ENCODE data around the gene WDR46. TPM values are rescaled to one million over a fixed set of nuclear protein-coding genes. Genes with fewer than 3 reads are reported as not detected.

WDR46 gene
- total and polyA plus RNA-seq, 12 donors, result 11.0 to 40.6 (median 17.8) TPM

DNA sequence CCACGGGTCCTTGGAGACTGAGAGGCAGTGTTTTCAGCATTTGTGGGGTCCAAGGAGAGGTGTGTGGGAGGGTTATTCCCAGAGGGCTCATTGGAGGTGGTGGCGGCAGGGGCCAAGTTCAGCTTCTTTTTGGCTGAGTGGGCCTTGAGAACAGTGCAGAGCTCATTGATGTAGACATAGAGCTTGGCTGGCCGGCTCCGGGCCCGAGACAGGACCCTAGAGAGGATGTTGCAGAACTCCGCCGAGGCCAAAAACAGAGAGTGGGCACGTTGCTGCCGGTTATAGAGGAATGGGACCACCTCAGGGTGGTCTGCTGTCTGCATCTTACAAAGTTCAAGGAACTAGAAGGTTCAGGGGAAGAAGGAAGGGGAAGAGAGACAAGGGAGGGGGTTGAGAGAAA lies 32.2 kb upstream of the WDR46 start:
- DNase-seq (no peak), ATAC-seq (no peak)
- TF ChIP-seq, protein P1, sequence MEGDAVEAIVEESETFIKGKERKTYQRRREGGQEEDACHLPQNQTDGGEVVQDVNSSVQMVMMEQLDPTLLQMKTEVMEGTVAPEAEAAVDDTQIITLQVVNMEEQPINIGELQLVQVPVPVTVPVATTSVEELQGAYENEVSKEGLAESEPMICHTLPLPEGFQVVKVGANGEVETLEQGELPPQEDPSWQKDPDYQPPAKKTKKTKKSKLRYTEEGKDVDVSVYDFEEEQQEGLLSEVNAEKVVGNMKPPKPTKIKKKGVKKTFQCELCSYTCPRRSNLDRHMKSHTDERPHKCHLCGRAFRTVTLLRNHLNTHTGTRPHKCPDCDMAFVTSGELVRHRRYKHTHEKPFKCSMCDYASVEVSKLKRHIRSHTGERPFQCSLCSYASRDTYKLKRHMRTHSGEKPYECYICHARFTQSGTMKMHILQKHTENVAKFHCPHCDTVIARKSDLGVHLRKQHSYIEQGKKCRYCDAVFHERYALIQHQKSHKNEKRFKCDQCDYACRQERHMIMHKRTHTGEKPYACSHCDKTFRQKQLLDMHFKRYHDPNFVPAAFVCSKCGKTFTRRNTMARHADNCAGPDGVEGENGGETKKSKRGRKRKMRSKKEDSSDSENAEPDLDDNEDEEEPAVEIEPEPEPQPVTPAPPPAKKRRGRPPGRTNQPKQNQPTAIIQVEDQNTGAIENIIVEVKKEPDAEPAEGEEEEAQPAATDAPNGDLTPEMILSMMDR (IDR thresholded peaks at IDR 0.05), result no peak
- peak overlapping the region in 7 of 10 donors; percentile 41 to 93 (median 88) for H3K27ac ChIP-seq
- H3K27me3 ChIP-seq, result no peaks in the 10 kb centered on the region
- H3K36me3 ChIP-seq, result peaks cover 0 to 37% (median 17%) of the 10 kb centered on the region in 9 donors
- peaks cover 15 to 65% (median 55%) of the 10 kb centered on the region in 9 donors for H3K4me1 ChIP-seq
- intact Hi-C loops (cut with DNase I), result no loop called here
- WGBS, 2 donors, result 73 to 77% methylated on average over 9 of the region's 9 CpGs
- H3K4me3 ChIP-seq, result peak overlapping the region in 6 of 10 donors; percentile 13 to 75 (median 72)
- no peaks in the 10 kb centered on the region for H3K9me3 ChIP-seq

GRCh38 chr6:33320315-33321181 lies 31.5 kb upstream of the WDR46 start:
- DNase-seq (peak; percentile 69), ATAC-seq (no peak)
- Histone ChIP-seq H3K27me3 (no peaks in the 10 kb centered on the region), H3K9me3 (no peaks in the 10 kb centered on the region), H3K27ac (peak overlapping the region in 8 of 10 donors; percentile 23 to 93 (median 56)), H3K4me3 (peak overlapping the region in 4 of 10 donors; percentile 13 to 74 (median 69)), H3K36me3 (peaks cover 0 to 41% (median 17%) of the 10 kb centered on the region in 9 donors), H3K4me1 (peaks cover 15 to 68% (median 57%) of the 10 kb centered on the region in 9 donors)
- intact Hi-C loops (cut with DNase I), result no loop called here
- TF ChIP-seq, protein P1 (IDR thresholded peaks at IDR 0.05), result no peak
- 73% methylated on average over 32 of the region's 32 CpGs for WGBS, 2 donors

- Histone ChIP-seq H3K4me3 (no peak overlapping the region), H3K27me3 (no peaks in the 10 kb centered on the region), H3K4me1 (peaks cover 15 to 74% (median 63%) of the 10 kb centered on the region in 9 donors), H3K27ac (peak overlapping the region in 8 of 10 donors; percentile 11 to 93 (median 41)), H3K36me3 (peaks cover 0 to 41% (median 17%) of the 10 kb centered on the region in 9 donors), H3K9me3 (no peaks in the 10 kb centered on the region)
- WGBS, 2 donors, result 90 to 94% methylated on average over 3 of the region's 3 CpGs
- TF ChIP-seq, protein P1 (IDR thresholded peaks at IDR 0.05), result no peak
- intact Hi-C loops (cut with DNase I), result loop anchor here in 2 of 10 donors (10.0 kb wide), 1 partner anchor 95 kb away; the partner anchor contains the start of genes CUTA (in 2 of the 2) and PHF1 (in 2 of the 2)
- ATAC-seq, result no peak
- no peak for DNase-seq
These were observed 30.9 kb upstream of the WDR46 start for GRCh38 chr6:33319939-33320314.

GRCh38 chr6:33318426-33319073 lies 29.5 kb upstream of the WDR46 start:
- TF ChIP-seq, protein P1 (IDR thresholded peaks at IDR 0.05), result no peak
- peak overlapping the region; percentile 5 to 73 (median 60) for H3K4me3 ChIP-seq
- ATAC-seq (no peak), DNase-seq (no peak)
- no peaks in the 10 kb centered on the region for H3K27me3 ChIP-seq
- H3K27ac ChIP-seq, result peak overlapping the region in 9 of 10 donors; percentile 75 to 93 (median 86)
- H3K36me3 ChIP-seq, result peaks cover 0 to 41% (median 17%) of the 10 kb centered on the region in 9 donors
- intact Hi-C loops (cut with DNase I), result loop anchor here in 2 of 10 donors (10.0 kb wide), 1 partner anchor 96 kb away; the partner anchor contains the start of genes CUTA (in 2 of the 2) and PHF1 (in 2 of the 2)
- 68 to 74% methylated on average over 8 of the region's 8 CpGs for WGBS, 2 donors
- H3K4me1 ChIP-seq, result peaks cover 14 to 72% (median 62%) of the 10 kb centered on the region in 9 donors
- no peaks in the 10 kb centered on the region for H3K9me3 ChIP-seq
